HEK293T (cell line): ENCODE measurements around the gene ERBB4.

Source experiments
- ARNT ChIP-seq: fragments of 450-650 bp; IDR thresholded peaks from 2 replicates; pipeline ENCODE4 v1.6.1; 2017; ENCODE audit warnings: mild to moderate bottlenecking
- BHLHE40 ChIP-seq: fragments of 450-650 bp; IDR thresholded peaks from 2 replicates; pipeline ENCODE4 v1.6.1; 2016; ENCODE audit warnings: mild to moderate bottlenecking, moderate library complexity, borderline replicate concordance
- ELF4 ChIP-seq: fragments of 450-650 bp; IDR thresholded peaks from 2 replicates; pipeline ENCODE4 v1.6.1; 2017; ENCODE audit warnings: antibody characterized with exemption
- FOXA1 ChIP-seq: fragments of 450-650 bp; IDR thresholded peaks from 2 replicates; pipeline ENCODE4 v1.6.1; 2016; ENCODE audit warnings: mild to moderate bottlenecking
- FOXK2 ChIP-seq: fragments of 450-650 bp; IDR thresholded peaks from 2 replicates; pipeline ENCODE4 v1.6.1; 2016; ENCODE audit warnings: mild to moderate bottlenecking
- FOXM1 ChIP-seq: fragments of 450-650 bp; IDR thresholded peaks from 2 replicates; pipeline ENCODE4 v1.6.1; 2017; ENCODE audit warnings: mild to moderate bottlenecking, borderline replicate concordance
- LEF1 ChIP-seq: fragments of 450-650 bp; IDR thresholded peaks from 2 replicates; pipeline ENCODE4 v1.6.1; 2017; ENCODE audit warnings: mild to moderate bottlenecking, borderline replicate concordance
- SP1 ChIP-seq: fragments of 450-650 bp; IDR thresholded peaks from 2 replicates; pipeline ENCODE4 v1.6.1; 2017
- TARDBP ChIP-seq: fragments of 450-650 bp; IDR thresholded peaks from 2 replicates; pipeline ENCODE4 v1.6.1; 2016
- ZNF384 ChIP-seq: fragments of 450-650 bp; IDR thresholded peaks from 2 replicates; pipeline ENCODE4 v1.6.1; 2016

- no peak for TF ChIP-seq BHLHE40
- TF ChIP-seq ZNF384: no peak
- TF ChIP-seq FOXA1: no peak
- no peak for TF ChIP-seq TARDBP
- TF ChIP-seq SP1: no peak
- no peak for TF ChIP-seq ELF4
- TF ChIP-seq ARNT: no peak
- TF ChIP-seq FOXM1: no peak
- no peak for TF ChIP-seq LEF1
- no peak for TF ChIP-seq FOXK2
Observed at GRCh38 chr2:212136216-212136795, 402.3 kb downstream of the ERBB4 start.
